Liver (tissue), 9 donors: ENCODE results near the gene MORF4L1. TPM values are rescaled to one million over a fixed set of nuclear protein-coding genes. Genes with fewer than 3 reads are reported as not detected.

ENCODE experiments used
- DNase-seq: peaks from one replicate; pipeline ENCODE4 v3.0.0-alpha.2; 2017; ENCODE audit warnings: low spot score
- H3K27ac ChIP-seq, 2 donors: one replicate each; pipeline ENCODE4 v1.7.0; 2013; ENCODE audit warnings: inconsistent platforms in 2 of 2, low read length in 2 of 2, control low read depth in 1 of 2, low read depth in 1 of 2, mild to moderate bottlenecking in 1 of 2
- H3K27me3 ChIP-seq, 4 donors: one replicate each; pipeline versions ENCODE4 v1.6.1 to v1.7.0; 2013; ENCODE audit warnings: low read length in 3 of 4, inconsistent platforms in 1 of 4, mild to moderate bottlenecking in 1 of 4, moderate library complexity in 1 of 4; ENCODE audit not compliant: control insufficient read depth in 4 of 4, insufficient read depth in 4 of 4
- H3K36me3 ChIP-seq, 4 donors: one replicate each; pipeline versions ENCODE4 v1.6.1 to v1.7.0; 2013; ENCODE audit warnings: low read length in 3 of 4, mild to moderate bottlenecking in 3 of 4, low read depth in 1 of 4, moderate library complexity in 1 of 4; ENCODE audit not compliant: control insufficient read depth in 4 of 4, insufficient read depth in 3 of 4
- H3K4me1 ChIP-seq, 4 donors: one replicate each; pipeline versions ENCODE4 v1.6.1 to v1.7.0; 2013; ENCODE audit warnings: low read length in 3 of 4, mild to moderate bottlenecking in 3 of 4, moderate library complexity in 1 of 4; ENCODE audit not compliant: control insufficient read depth in 4 of 4, insufficient read depth in 4 of 4
- H3K4me3 ChIP-seq, 3 donors: one replicate each; pipeline versions ENCODE4 v1.6.1 to v1.7.0; 2013; ENCODE audit warnings: low read length in 3 of 3, control low read depth in 1 of 3, low read depth in 1 of 3, mild to moderate bottlenecking in 1 of 3
- H3K9ac ChIP-seq, 2 donors: one replicate each; pipeline ENCODE4 v1.7.0; 2013; ENCODE audit warnings: low read length in 2 of 2, mild to moderate bottlenecking in 2 of 2, moderate library complexity in 2 of 2, control low read depth in 1 of 2, low read depth in 1 of 2
- H3K9me3 ChIP-seq, 4 donors: one replicate each; pipeline versions ENCODE4 v1.6.1 to v1.7.0; 2013; ENCODE audit warnings: low read length in 3 of 4; ENCODE audit not compliant: control insufficient read depth in 4 of 4
- EGR1 ChIP-seq, 2 donors: IDR thresholded peaks; 2 replicates each; pipeline ENCODE4 v1.6.1; 2016 to 2018; ENCODE audit warnings: antibody characterized with exemption in 2 of 2, low read depth in 2 of 2
- FOXA1 ChIP-seq: IDR thresholded peaks from 2 replicates; pipeline ENCODE4 v1.6.1; 2016; ENCODE audit warnings: antibody characterized with exemption
- FOXA2 ChIP-seq: IDR thresholded peaks from 2 replicates; pipeline ENCODE4 v1.6.1; 2016; ENCODE audit warnings: antibody characterized with exemption
- GABPA ChIP-seq, 2 donors: IDR thresholded peaks in 1 of 2; conservative IDR thresholded peaks in 1 of 2; 2 replicates each; pipeline ENCODE4 v1.6.1; 2016; ENCODE audit warnings: antibody characterized with exemption in 2 of 2, mild to moderate bottlenecking in 1 of 2, moderate library complexity in 1 of 2
- HNF4A ChIP-seq, 2 donors: conservative IDR thresholded peaks; 2 replicates each; pipeline ENCODE4 v1.6.1; 2016; ENCODE audit warnings: antibody characterized with exemption in 2 of 2, mild to moderate bottlenecking in 2 of 2
- HNF4G ChIP-seq: IDR thresholded peaks from 2 replicates; pipeline ENCODE4 v1.6.1; 2016; ENCODE audit warnings: antibody characterized with exemption
- JUND ChIP-seq, 2 donors: IDR thresholded peaks; 2 replicates each; pipeline ENCODE4 v1.6.1; 2016; ENCODE audit warnings: antibody characterized with exemption in 2 of 2
- NR2F2 ChIP-seq: IDR thresholded peaks from 2 replicates; pipeline ENCODE4 v1.6.1; 2016; ENCODE audit warnings: antibody characterized with exemption
- RAD21 ChIP-seq, 2 donors: IDR thresholded peaks; 2 replicates each; pipeline ENCODE4 v1.6.1; 2016; ENCODE audit warnings: antibody characterized with exemption in 2 of 2, mild to moderate bottlenecking in 2 of 2
- RXRA ChIP-seq, 2 donors: IDR thresholded peaks; 2 replicates each; pipeline ENCODE4 v1.6.1; 2017 to 2018; ENCODE audit warnings: antibody characterized with exemption in 2 of 2, mild to moderate bottlenecking in 1 of 2
- SP1 ChIP-seq: IDR thresholded peaks from 2 replicates; pipeline ENCODE4 v1.6.1; 2018; ENCODE audit warnings: antibody characterized with exemption, mild to moderate bottlenecking
- TAF1 ChIP-seq: conservative IDR thresholded peaks from 2 replicates; pipeline ENCODE4 v1.6.1; 2016; ENCODE audit warnings: antibody characterized with exemption, mild to moderate bottlenecking
- YY1 ChIP-seq: IDR thresholded peaks from 2 replicates; pipeline ENCODE4 v1.6.1; 2016; ENCODE audit warnings: antibody characterized with exemption, mild to moderate bottlenecking
- WGBS: extraction: QIAGEN DNeasy Blood & Tissue Kit; methylation state at CpG from one replicate; pipeline ENCODE4 v1.1.7; 2013; 5-methylcytosine and 5-hydroxymethylcytosine counted together
- polyA plus RNA-seq, 2 donors: library from polyadenylated mRNA; stranded (reverse) in 1 of 2; unstranded in 1 of 2; fragments of 200-250 nt in 1 of 2; fragments of >200 nt in 1 of 2; fragmentation: Nextera tagmentation in 1 of 2; extraction: Ambion mirVana in 1 of 2; gene quantifications; one replicate each; pipeline versions ENCODE4 v1.2.1 to v1.2.3, GENCODE V29; 2013 to 2015
- total RNA-seq, 2 donors: library from RNA; depleted of rRNA; stranded (reverse); fragments of >200 nt; gene quantifications; one replicate each; pipeline ENCODE4 v1.2.3, GENCODE V29; 2014
- TF ChIP-seq, protein P1 (sequence below): IDR thresholded peaks from 2 replicates; pipeline ENCODE4 v1.6.1; 2016; ENCODE audit warnings: antibody characterized with exemption
- TF ChIP-seq, protein P2 (sequence below): IDR thresholded peaks from 2 replicates; pipeline ENCODE4 v1.6.1; 2016; ENCODE audit warnings: antibody characterized with exemption, mild to moderate bottlenecking
- TF ChIP-seq, protein P3 (sequence below): IDR thresholded peaks from 2 replicates; pipeline ENCODE4 v1.6.1; 2016; ENCODE audit warnings: antibody characterized with exemption
- TF ChIP-seq, protein P4 (sequence below): fragments of 150-350 bp; IDR thresholded peaks from 2 replicates; pipeline ENCODE4 v1.5.1; 2017; ENCODE audit warnings: improper control_type of control experiment, low read depth, low read length; ENCODE audit not compliant: missing input control
- donor health status: healthy.
- donor health status: healthy.
- donor health status: healthy.
- donor health status: healthy.
- donor health status: healthy.

The MORF4L1 gene
- total and polyA plus RNA-seq, 4 donors = 67.5 to 134 (median 123) TPM

DNA sequence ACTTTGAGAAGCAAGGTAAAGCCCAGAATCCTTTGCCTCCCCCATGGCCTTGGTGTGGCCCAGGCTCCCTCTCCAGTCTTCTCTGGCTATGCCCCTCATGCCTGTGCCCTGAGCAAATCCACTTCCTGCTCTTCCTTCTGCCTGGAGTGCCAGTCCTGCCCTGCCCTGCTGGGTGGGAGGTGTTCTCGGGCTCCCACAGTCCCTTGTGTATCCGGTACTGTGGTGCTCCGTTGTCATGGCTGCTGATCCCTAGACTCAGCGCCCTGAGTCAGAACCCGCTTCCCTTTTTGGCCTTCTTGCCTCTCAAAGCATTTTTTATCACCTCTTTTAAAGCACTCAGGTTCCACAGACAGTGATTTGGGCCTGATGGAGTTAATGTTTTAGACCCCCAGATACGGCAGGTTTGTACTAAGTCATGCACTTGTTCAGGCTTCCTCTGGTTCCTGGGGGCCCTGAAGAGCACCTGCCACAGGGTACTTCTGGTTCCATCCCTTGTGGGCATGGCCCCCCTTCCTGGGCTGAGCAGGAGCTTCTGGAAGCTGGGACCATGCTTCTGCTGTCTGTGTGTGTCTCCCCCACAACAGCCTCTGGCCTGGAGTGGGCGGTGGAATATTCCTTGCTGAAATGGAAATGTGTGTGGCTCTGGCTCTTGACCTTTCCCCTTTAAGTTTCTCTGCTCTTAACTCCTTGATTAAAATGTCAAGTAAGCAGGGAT, 31.9 kb upstream of the MORF4L1 start:
- DNase-seq = no peak
- Histone ChIP-seq H3K27ac (no peak overlapping the region), H3K4me1 (no peaks in the 10 kb centered on the region), H3K27me3 (no peaks in the 10 kb centered on the region), H3K9me3 (no peaks in the 10 kb centered on the region), H3K4me3 (no peak overlapping the region), H3K9ac (no peak overlapping the region), H3K36me3 (no peaks in the 10 kb centered on the region)
- 86% methylated on average over 7 of the region's 7 CpGs for WGBS
- TF ChIP-seq GABPA (IDR thresholded peaks at IDR 0.05 in 1 of 2, conservative IDR thresholded peaks at IDR 0.05 in 1 of 2) = no peak
- no peak for TF ChIP-seq FOXA2
- no peak for TF ChIP-seq EGR1 (IDR thresholded peaks at IDR 0.05; ENCODE audit: low read depth in 2 of 2)
- TF ChIP-seq YY1 = no peak
- no peak for TF ChIP-seq HNF4A (conservative IDR thresholded peaks at IDR 0.05)
- TF ChIP-seq, protein P1, sequence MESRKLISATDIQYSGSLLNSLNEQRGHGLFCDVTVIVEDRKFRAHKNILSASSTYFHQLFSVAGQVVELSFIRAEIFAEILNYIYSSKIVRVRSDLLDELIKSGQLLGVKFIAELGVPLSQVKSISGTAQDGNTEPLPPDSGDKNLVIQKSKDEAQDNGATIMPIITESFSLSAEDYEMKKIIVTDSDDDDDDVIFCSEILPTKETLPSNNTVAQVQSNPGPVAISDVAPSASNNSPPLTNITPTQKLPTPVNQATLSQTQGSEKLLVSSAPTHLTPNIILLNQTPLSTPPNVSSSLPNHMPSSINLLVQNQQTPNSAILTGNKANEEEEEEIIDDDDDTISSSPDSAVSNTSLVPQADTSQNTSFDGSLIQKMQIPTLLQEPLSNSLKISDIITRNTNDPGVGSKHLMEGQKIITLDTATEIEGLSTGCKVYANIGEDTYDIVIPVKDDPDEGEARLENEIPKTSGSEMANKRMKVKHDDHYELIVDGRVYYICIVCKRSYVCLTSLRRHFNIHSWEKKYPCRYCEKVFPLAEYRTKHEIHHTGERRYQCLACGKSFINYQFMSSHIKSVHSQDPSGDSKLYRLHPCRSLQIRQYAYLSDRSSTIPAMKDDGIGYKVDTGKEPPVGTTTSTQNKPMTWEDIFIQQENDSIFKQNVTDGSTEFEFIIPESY = no peak
- TF ChIP-seq JUND (IDR thresholded peaks at IDR 0.05) = no peak
- no peak for TF ChIP-seq TAF1
- TF ChIP-seq NR2F2 = no peak
- TF ChIP-seq FOXA1 = no peak
- TF ChIP-seq RXRA (IDR thresholded peaks at IDR 0.05) = no peak
- TF ChIP-seq, protein P2, sequence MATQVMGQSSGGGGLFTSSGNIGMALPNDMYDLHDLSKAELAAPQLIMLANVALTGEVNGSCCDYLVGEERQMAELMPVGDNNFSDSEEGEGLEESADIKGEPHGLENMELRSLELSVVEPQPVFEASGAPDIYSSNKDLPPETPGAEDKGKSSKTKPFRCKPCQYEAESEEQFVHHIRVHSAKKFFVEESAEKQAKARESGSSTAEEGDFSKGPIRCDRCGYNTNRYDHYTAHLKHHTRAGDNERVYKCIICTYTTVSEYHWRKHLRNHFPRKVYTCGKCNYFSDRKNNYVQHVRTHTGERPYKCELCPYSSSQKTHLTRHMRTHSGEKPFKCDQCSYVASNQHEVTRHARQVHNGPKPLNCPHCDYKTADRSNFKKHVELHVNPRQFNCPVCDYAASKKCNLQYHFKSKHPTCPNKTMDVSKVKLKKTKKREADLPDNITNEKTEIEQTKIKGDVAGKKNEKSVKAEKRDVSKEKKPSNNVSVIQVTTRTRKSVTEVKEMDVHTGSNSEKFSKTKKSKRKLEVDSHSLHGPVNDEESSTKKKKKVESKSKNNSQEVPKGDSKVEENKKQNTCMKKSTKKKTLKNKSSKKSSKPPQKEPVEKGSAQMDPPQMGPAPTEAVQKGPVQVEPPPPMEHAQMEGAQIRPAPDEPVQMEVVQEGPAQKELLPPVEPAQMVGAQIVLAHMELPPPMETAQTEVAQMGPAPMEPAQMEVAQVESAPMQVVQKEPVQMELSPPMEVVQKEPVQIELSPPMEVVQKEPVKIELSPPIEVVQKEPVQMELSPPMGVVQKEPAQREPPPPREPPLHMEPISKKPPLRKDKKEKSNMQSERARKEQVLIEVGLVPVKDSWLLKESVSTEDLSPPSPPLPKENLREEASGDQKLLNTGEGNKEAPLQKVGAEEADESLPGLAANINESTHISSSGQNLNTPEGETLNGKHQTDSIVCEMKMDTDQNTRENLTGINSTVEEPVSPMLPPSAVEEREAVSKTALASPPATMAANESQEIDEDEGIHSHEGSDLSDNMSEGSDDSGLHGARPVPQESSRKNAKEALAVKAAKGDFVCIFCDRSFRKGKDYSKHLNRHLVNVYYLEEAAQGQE = no peak
- TF ChIP-seq, protein P3, sequence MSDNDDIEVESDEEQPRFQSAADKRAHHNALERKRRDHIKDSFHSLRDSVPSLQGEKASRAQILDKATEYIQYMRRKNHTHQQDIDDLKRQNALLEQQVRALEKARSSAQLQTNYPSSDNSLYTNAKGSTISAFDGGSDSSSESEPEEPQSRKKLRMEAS = no peak
- no peak for TF ChIP-seq HNF4G
- no peak for TF ChIP-seq SP1
- no peak for TF ChIP-seq RAD21 (IDR thresholded peaks at IDR 0.05)
- TF ChIP-seq, protein P4, sequence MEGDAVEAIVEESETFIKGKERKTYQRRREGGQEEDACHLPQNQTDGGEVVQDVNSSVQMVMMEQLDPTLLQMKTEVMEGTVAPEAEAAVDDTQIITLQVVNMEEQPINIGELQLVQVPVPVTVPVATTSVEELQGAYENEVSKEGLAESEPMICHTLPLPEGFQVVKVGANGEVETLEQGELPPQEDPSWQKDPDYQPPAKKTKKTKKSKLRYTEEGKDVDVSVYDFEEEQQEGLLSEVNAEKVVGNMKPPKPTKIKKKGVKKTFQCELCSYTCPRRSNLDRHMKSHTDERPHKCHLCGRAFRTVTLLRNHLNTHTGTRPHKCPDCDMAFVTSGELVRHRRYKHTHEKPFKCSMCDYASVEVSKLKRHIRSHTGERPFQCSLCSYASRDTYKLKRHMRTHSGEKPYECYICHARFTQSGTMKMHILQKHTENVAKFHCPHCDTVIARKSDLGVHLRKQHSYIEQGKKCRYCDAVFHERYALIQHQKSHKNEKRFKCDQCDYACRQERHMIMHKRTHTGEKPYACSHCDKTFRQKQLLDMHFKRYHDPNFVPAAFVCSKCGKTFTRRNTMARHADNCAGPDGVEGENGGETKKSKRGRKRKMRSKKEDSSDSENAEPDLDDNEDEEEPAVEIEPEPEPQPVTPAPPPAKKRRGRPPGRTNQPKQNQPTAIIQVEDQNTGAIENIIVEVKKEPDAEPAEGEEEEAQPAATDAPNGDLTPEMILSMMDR = no peak

DNA sequence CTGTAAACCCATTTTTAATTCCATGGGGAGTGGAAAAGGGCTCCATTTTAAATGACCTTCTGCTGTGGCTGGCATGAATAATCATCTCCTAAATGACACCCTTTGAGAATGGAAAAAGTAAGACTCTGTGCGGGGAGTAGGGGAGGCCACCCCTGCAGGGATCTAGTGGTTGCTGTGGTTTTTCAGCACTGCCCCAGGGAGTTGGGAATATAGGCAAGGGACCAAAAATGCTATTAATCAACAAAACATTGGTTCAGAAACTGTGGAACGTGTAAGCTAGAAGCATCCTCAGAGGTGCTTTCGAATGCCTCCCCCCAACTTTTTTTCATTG, 31.3 kb upstream of the MORF4L1 start:
- DNase-seq = no peak
- no peak overlapping the region for H3K4me3 ChIP-seq
- TF ChIP-seq NR2F2 (no peak), GABPA (IDR thresholded peaks at IDR 0.05 in 1 of 2, conservative IDR thresholded peaks at IDR 0.05 in 1 of 2) (no peak), EGR1 (IDR thresholded peaks at IDR 0.05; ENCODE audit: low read depth in 2 of 2) (no peak), RXRA (IDR thresholded peaks at IDR 0.05) (no peak), FOXA1 (no peak), HNF4A (conservative IDR thresholded peaks at IDR 0.05) (no peak), YY1 (no peak)
- H3K9me3 ChIP-seq = no peaks in the 10 kb centered on the region
- H3K4me1 ChIP-seq = no peaks in the 10 kb centered on the region
- no peak overlapping the region for H3K9ac ChIP-seq
- no peaks in the 10 kb centered on the region for H3K36me3 ChIP-seq
- no peaks in the 10 kb centered on the region for H3K27me3 ChIP-seq
- WGBS = 93% methylated on average over 3 of the region's 3 CpGs
- H3K27ac ChIP-seq = no peak overlapping the region
